ENCODE measurements around the gene FAM237A. TPM values are rescaled to one million over a fixed set of nuclear protein-coding genes. Genes with fewer than 3 reads are reported as not detected.

Gene FAM237A
- total RNA-seq, 1 donor from 2014 or later: not detected

GRCh38 chr2:206627632-206628031 is 14.7 kb upstream of the FAM237A start:
- TF ChIP-seq CTCF (IDR thresholded peaks at IDR 0.05): no peak
- H3K27ac ChIP-seq: no peak overlapping the region
- no peaks in the 10 kb centered on the region for H3K27me3 ChIP-seq
- no peak for DNase-seq (ENCODE audit: low spot score in 2 of 2)
- H3K9me3 ChIP-seq: no peaks in the 10 kb centered on the region
- intact Hi-C loops (cut with DNase I): no loop called here
- H3K36me3 ChIP-seq: no peaks in the 10 kb centered on the region
- no peak overlapping the region for H3K4me3 ChIP-seq
- H3K4me1 ChIP-seq: no peaks in the 10 kb centered on the region

DNA sequence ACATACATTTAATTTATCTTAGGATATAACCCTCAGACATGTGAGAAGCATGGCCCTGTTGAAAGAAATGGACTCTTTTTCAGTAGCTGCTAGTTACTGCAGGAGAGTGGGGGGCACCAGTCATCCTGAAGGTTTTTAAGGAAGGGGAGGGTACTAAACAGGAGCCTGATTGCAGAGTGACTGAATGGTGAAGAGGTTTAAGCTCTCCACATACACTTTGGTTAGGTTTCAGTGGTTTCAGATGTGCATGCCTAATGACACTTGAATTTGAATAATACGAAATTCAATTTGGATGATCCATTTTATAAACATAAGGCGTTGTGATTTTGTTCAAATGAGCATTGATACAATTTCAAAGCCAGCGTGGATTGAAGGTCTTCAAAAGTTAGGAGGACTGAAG is 10.9 kb upstream of the FAM237A start:
- H3K9me3 ChIP-seq: no peaks in the 10 kb centered on the region
- no peak for DNase-seq (ENCODE audit: low spot score in 2 of 2)
- H3K36me3 ChIP-seq: no peaks in the 10 kb centered on the region
- TF ChIP-seq CTCF (IDR thresholded peaks at IDR 0.05): no peak
- H3K4me1 ChIP-seq: no peaks in the 10 kb centered on the region
- intact Hi-C loops (cut with DNase I): no loop called here
- no peaks in the 10 kb centered on the region for H3K27me3 ChIP-seq
- no peak overlapping the region for H3K27ac ChIP-seq
- H3K4me3 ChIP-seq: no peak overlapping the region

DNA sequence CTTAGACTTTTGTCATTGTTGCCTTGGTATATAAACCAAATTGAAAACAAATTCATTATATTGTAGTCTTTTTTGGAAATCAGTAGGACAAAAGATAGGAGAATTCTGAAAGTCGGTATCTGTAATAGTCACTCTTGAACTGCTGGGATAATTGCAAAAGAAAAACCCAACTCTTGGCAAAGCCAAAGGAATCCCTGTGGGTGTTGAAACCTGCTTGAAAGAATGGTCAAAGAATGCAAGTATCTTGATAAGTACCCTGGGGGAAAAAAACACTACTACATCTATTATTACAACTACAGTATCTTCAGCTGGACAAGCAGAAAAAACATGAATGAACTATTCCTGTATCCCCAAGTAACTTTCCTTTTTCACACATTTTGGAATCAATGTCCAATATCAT is 7.3 kb upstream of the FAM237A start:
- Histone ChIP-seq H3K9me3 (no peaks in the 10 kb centered on the region), H3K27me3 (no peaks in the 10 kb centered on the region), H3K4me1 (no peaks in the 10 kb centered on the region), H3K27ac (no peak overlapping the region), H3K36me3 (no peaks in the 10 kb centered on the region), H3K4me3 (no peak overlapping the region)
- intact Hi-C loops (cut with DNase I): no loop called here
- DNase-seq (ENCODE audit: low spot score in 2 of 2): no peak
- no peak for TF ChIP-seq CTCF (IDR thresholded peaks at IDR 0.05)

DNA sequence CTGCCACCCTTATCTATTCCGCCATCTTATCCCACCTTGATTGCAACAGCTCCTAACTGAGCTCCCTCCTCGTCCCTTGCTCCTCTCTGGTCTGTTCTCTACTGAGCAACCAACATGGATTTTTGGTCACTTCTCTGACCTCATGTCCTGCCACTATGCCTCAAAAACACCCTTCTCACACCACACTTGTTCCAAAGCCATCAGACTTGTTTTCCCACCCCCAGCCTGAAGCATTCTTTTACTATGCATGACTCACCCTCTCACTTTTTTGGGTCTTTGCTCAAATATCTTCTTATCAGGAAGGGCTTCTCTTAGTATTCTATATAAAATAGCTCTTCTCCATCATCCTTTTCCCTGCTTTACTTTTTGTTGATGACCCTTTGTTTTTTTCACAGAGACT is 2.7 kb upstream of the FAM237A start:
- H3K36me3 ChIP-seq: no peaks in the 10 kb centered on the region
- H3K9me3 ChIP-seq: no peaks in the 10 kb centered on the region
- intact Hi-C loops (cut with DNase I): no loop called here
- no peaks in the 10 kb centered on the region for H3K4me1 ChIP-seq
- no peaks in the 10 kb centered on the region for H3K27me3 ChIP-seq
- no peak for TF ChIP-seq CTCF (IDR thresholded peaks at IDR 0.05)
- no peak for DNase-seq (ENCODE audit: low spot score in 2 of 2)
- H3K27ac ChIP-seq: no peak overlapping the region
- H3K4me3 ChIP-seq: no peak overlapping the region

- H3K4me1 ChIP-seq: no peaks in the 10 kb centered on the region
- H3K27me3 ChIP-seq: no peaks in the 10 kb centered on the region
- intact Hi-C loops (cut with DNase I): no loop called here
These were observed 1.1 kb upstream of the FAM237A start for GRCh38 chr2:206641226-206641625.

More at GRCh38 chr2:206641226-206641625, 1.1 kb upstream of the FAM237A start:
- no peak for DNase-seq (ENCODE audit: low spot score in 2 of 2)
- Histone ChIP-seq H3K36me3 (no peaks in the 10 kb centered on the region), H3K27ac (no peak overlapping the region), H3K9me3 (no peaks in the 10 kb centered on the region), H3K4me3 (no peak overlapping the region)
- TF ChIP-seq CTCF (IDR thresholded peaks at IDR 0.05): no peak
